SKM-1 treated with dmso at 0.1 percent for 144 hours (cell line): Measurements from ENCODE around the gene C11orf86.

Source experiments
- DNase-seq: peaks from one replicate; lab custom pipeline; 2025; ENCODE audit not compliant: unreplicated experiment; lab: John Stamatoyannopoulos, UW

Gene C11orf86

GRCh38 chr11:66966351-66966750, 8.8 kb upstream of the C11orf86 start:
- DNase-seq: no peak

- DNase-seq: no peak
Measured at GRCh38 chr11:66967670-66968425, 7.3 kb upstream of the C11orf86 start.

- DNase-seq: no peak
Measured at GRCh38 chr11:66969584-66970225, 5.4 kb upstream of the C11orf86 start.

- DNase-seq: no peak
Measured at GRCh38 chr11:66970371-66970806, 4.7 kb upstream of the C11orf86 start.

GRCh38 chr11:66970807-66971442, 4.2 kb upstream of the C11orf86 start:
- DNase-seq: peak; percentile 82

- no peak for DNase-seq
Measured at GRCh38 chr11:66971488-66971887, 3.6 kb upstream of the C11orf86 start.

GRCh38 chr11:66973956-66974580, 1.0 kb upstream of the C11orf86 start:
- no peak for DNase-seq

GRCh38 chr11:66975405-66976027, 412 bp downstream of the C11orf86 start:
- DNase-seq: no peak

- no peak for DNase-seq
Measured at GRCh38 chr11:66976028-66976467, 944 bp downstream of the C11orf86 start.

GRCh38 chr11:66976925-66977324, 1.8 kb downstream of the C11orf86 start:
- DNase-seq: no peak

- DNase-seq: no peak
Measured at GRCh38 chr11:66978229-66978628, 3.1 kb downstream of the C11orf86 start.

GRCh38 chr11:66978717-66979116, 3.6 kb downstream of the C11orf86 start:
- no peak for DNase-seq

- no peak for DNase-seq
Measured at GRCh38 chr11:66979336-66979980, 4.4 kb downstream of the C11orf86 start.

- DNase-seq: no peak
Measured at GRCh38 chr11:66981976-66982578, 7.0 kb downstream of the C11orf86 start.

- DNase-seq: no peak
Measured at GRCh38 chr11:66983275-66983924, 8.3 kb downstream of the C11orf86 start.

- no peak for DNase-seq
Measured at GRCh38 chr11:66985508-66986177, 10.5 kb downstream of the C11orf86 start.

- DNase-seq: no peak
Measured at GRCh38 chr11:66986178-66986545, 11.1 kb downstream of the C11orf86 start.

- DNase-seq: no peak
Measured at GRCh38 chr11:66987158-66987620, 12.1 kb downstream of the C11orf86 start.
